HepG2 (cell line): ENCODE data around the gene TCERG1L. TPM values are rescaled to one million over a fixed set of nuclear protein-coding genes. Genes with fewer than 3 reads are reported as not detected.
A peak's percentile ranks its signal among the peaks of the same experiment; 100 is the strongest.

Experiments used
- ARID5B ChIP-seq: IDR thresholded peaks from 2 replicates; pipeline ENCODE4 v1.4.0; 2020; ENCODE audit warnings: mild to moderate bottlenecking, missing genetic modification reagents
- CEBPG ChIP-seq: IDR thresholded peaks from 2 replicates; pipeline ENCODE4 v1.6.1; 2016
- EHMT2 ChIP-seq: fragments of 200-600 bp; sonication (generic); IDR thresholded peaks from 2 replicates; pipeline ENCODE4 v1.7.0; 2017; ENCODE audit warnings: antibody characterized with exemption, low read depth, low read length, borderline replicate concordance
- ELF1 ChIP-seq: sonication (generic); formaldehyde crosslinking; IDR thresholded peaks from 2 replicates; pipeline ENCODE4 v1.4.0; 2020; ENCODE audit warnings: missing genetic modification reagents
- FOXA1 ChIP-seq, 2 experiments: fragments of 450-650 bp in 1 of 2; sonication (generic) in 1 of 2; formaldehyde crosslinking in 1 of 2; IDR thresholded peaks; 2 replicates each; pipeline versions ENCODE4 v1.4.0 to v1.6.1; 2016 to 2020; ENCODE audit warnings: missing genetic modification reagents in 1 of 2
- HDAC1 ChIP-seq: sonication (generic); formaldehyde crosslinking; IDR thresholded peaks from 2 replicates; pipeline ENCODE4 v1.5.1; 2020; ENCODE audit warnings: mild to moderate bottlenecking, missing genetic modification reagents
- HNF4A ChIP-seq: sonication (generic); formaldehyde crosslinking; IDR thresholded peaks from 2 replicates; pipeline ENCODE4 v1.4.0; 2020; ENCODE audit warnings: missing genetic modification reagents
- ISL2 ChIP-seq: sonication (generic); formaldehyde crosslinking; IDR thresholded peaks from 2 replicates; pipeline ENCODE4 v1.5.0; 2020; ENCODE audit warnings: missing genetic modification reagents
- LCORL ChIP-seq, 2 experiments: fragments of 450-650 bp in 1 of 2; sonication (generic) in 1 of 2; formaldehyde crosslinking in 1 of 2; IDR thresholded peaks; 2 replicates each; pipeline versions ENCODE4 v1.5.0 to v1.6.1; 2017 to 2020; ENCODE audit warnings: antibody characterized with exemption in 1 of 2, missing genetic modification reagents in 1 of 2
- NFE2L2 ChIP-seq: fragments of 150-350 bp; IDR thresholded peaks from 2 replicates; pipeline ENCODE4 v1.6.1; 2014; ENCODE audit warnings: low read length
- NFRKB ChIP-seq: fragments of 450-650 bp; IDR thresholded peaks from 2 replicates; pipeline ENCODE4 v1.6.1; 2017
- NR2C2 ChIP-seq: sonication (generic); formaldehyde crosslinking; IDR thresholded peaks from 2 replicates; pipeline ENCODE4 v1.4.0; 2020; ENCODE audit warnings: missing genetic modification reagents, mild to moderate bottlenecking, moderate library complexity, borderline replicate concordance
- NR2F1 ChIP-seq, 2 experiments: fragments of 450-650 bp in 1 of 2; formaldehyde crosslinking in 1 of 2; IDR thresholded peaks; 2 replicates each; pipeline versions ENCODE4 v1.5.0 to v1.6.1; 2016 to 2020; ENCODE audit warnings: mild to moderate bottlenecking in 1 of 2, missing compliant biosample characterization in 1 of 2, missing genetic modification reagents in 1 of 2, moderate library complexity in 1 of 2
- NR2F6 ChIP-seq, 2 experiments: IDR thresholded peaks; 2 replicates each; pipeline ENCODE4 v1.6.1; 2016; ENCODE audit warnings: antibody characterized with exemption in 1 of 2, mild to moderate bottlenecking in 1 of 2
- SAP130 ChIP-seq: IDR thresholded peaks from 2 replicates; pipeline ENCODE4 v1.6.1; 2016; ENCODE audit warnings: low read depth
- SOX6 ChIP-seq, 2 experiments: fragments of 450-650 bp in 1 of 2; sonication (generic) in 1 of 2; formaldehyde crosslinking in 1 of 2; IDR thresholded peaks; 2 replicates each; pipeline versions ENCODE4 v1.4.0 to v1.6.1; 2017 to 2020; ENCODE audit warnings: antibody characterized with exemption in 1 of 2, mild to moderate bottlenecking in 1 of 2, missing genetic modification reagents in 1 of 2
- TCF7 ChIP-seq: sonication (generic); IDR thresholded peaks from 2 replicates; pipeline ENCODE4 v1.6.1; 2016; ENCODE audit warnings: antibody characterized with exemption, low read depth
- ZFY ChIP-seq: sonication (generic); formaldehyde crosslinking; IDR thresholded peaks from 2 replicates; pipeline ENCODE4 v1.4.0; 2020; ENCODE audit warnings: missing genetic modification reagents
- ZNF292 ChIP-seq: sonication (generic); formaldehyde crosslinking; IDR thresholded peaks from 2 replicates; pipeline ENCODE4 v1.8.1; 2022; ENCODE audit warnings: mild to moderate bottlenecking, low read depth, missing genetic modification reagents, borderline replicate concordance
- ZNF337 ChIP-seq: sonication (generic); formaldehyde crosslinking; IDR thresholded peaks from 2 replicates; pipeline ENCODE4 v1.5.1; 2020; ENCODE audit warnings: missing genetic modification reagents, low read depth, mild to moderate bottlenecking, borderline replicate concordance
- ZNF354B ChIP-seq: sonication (generic); formaldehyde crosslinking; IDR thresholded peaks from 2 replicates; pipeline ENCODE4 v1.8.0; 2022; ENCODE audit warnings: mild to moderate bottlenecking, missing genetic modification reagents
- ZNF609 ChIP-seq: sonication (generic); formaldehyde crosslinking; IDR thresholded peaks from 2 replicates; pipeline ENCODE4 v1.4.0; 2020; ENCODE audit warnings: mild to moderate bottlenecking, missing genetic modification reagents, borderline replicate concordance
- ZNF674 ChIP-seq: sonication (generic); formaldehyde crosslinking; IDR thresholded peaks from 2 replicates; pipeline ENCODE4 v1.5.0; 2020; ENCODE audit warnings: low read depth, mild to moderate bottlenecking, missing genetic modification reagents
- polyA plus RNA-seq, 8 experiments: library from polyadenylated mRNA; depleted of rRNA in 3 of 8; stranded (reverse) in 7 of 8; unstranded in 1 of 8; fragments of >200 nt; fragmentation: Illumina TruSeq in 4 of 8; extraction: Trizol in 4 of 8; gene quantifications; 2 replicates each; pipeline versions ENCODE4 v1.2.1 to v1.2.3, GENCODE V29; 2011 to 2016; ENCODE audit warnings: low read depth in 4 of 8, missing spikeins in 1 of 8, mixed read lengths in 1 of 8; ENCODE audit not compliant: insufficient read depth in 1 of 8
- total RNA-seq, 5 experiments: library from RNA; depleted of rRNA; stranded (reverse); fragments of >200 nt; fragmentation: Illumina TruSeq; extraction: Trizol; gene quantifications; 2 replicates each; pipeline ENCODE4 v1.2.3, GENCODE V29; 2016; ENCODE audit warnings: low read depth in 1 of 5

The TCERG1L gene
- total and polyA plus RNA-seq, 2 of the 13 experiments (the other 11 are each of a cell fraction or from before 2014, with no cell fraction given), result not detected

GRCh38 chr10:131086094-131086493 lies 225.4 kb downstream of the TCERG1L start (continued):
- peak; percentile 43 for TF ChIP-seq ARID5B
- TF ChIP-seq NR2F6 (IDR thresholded peaks at IDR 0.05), result peak; percentile 77
- peak; percentile 80; the same call in 1 of the 2 replicates for TF ChIP-seq NR2F6 (CRISPR knock-in tag; IDR thresholded peaks at IDR 0.05)
- no peak for TF ChIP-seq ZNF292 (CRISPR knock-in tag)
- TF ChIP-seq ELF1 (CRISPR knock-in tag), result no peak
- no peak for TF ChIP-seq ZNF337 (CRISPR knock-in tag)
- peak; percentile 21; the same call in 1 of the 2 replicates for TF ChIP-seq ZNF609 (CRISPR knock-in tag)
- no peak for TF ChIP-seq ZNF674 (CRISPR knock-in tag)
- TF ChIP-seq LCORL (IDR thresholded peaks at IDR 0.05), result no peak
- TF ChIP-seq LCORL (CRISPR knock-in tag; IDR thresholded peaks at IDR 0.05), result no peak
- TF ChIP-seq NR2C2 (CRISPR knock-in tag), result peak; percentile 35; the same call in 1 of the 2 replicates
- TF ChIP-seq SOX6 (IDR thresholded peaks at IDR 0.05), result no peak
- TF ChIP-seq SOX6 (CRISPR knock-in tag; IDR thresholded peaks at IDR 0.05), result peak; percentile 75; the same call in 1 of the 2 replicates
- TF ChIP-seq CEBPG (CRISPR knock-in tag), result peak; percentile 18; the same call in 1 of the 2 replicates
- TF ChIP-seq FOXA1 (IDR thresholded peaks at IDR 0.05), result no peak
- TF ChIP-seq FOXA1 (CRISPR knock-in tag; IDR thresholded peaks at IDR 0.05), result peak; percentile 49; the same call in 1 of the 2 replicates
- no peak for TF ChIP-seq SAP130 (CRISPR knock-in tag)
- peak; percentile 49 for TF ChIP-seq NFE2L2
- TF ChIP-seq HNF4A, result 0 out of 2 replicates have a peak, but pooled peaks have one; percentile 31
- 0 out of 2 replicates have a peak, but pooled peaks have one; percentile 12 for TF ChIP-seq TCF7
- TF ChIP-seq HDAC1 (CRISPR knock-in tag), result 0 out of 2 replicates have a peak, but pooled peaks have one; percentile 12
- no peak for TF ChIP-seq ZFY (CRISPR knock-in tag)
- peak; percentile 31 to 65; a peak in 3 of 4 replicates for TF ChIP-seq NR2F1 (CRISPR knock-in tag; IDR thresholded peaks at IDR 0.05)
- peak; percentile 30; the same call in 1 of the 2 replicates for TF ChIP-seq ISL2 (CRISPR knock-in tag)
- peak; percentile 46; the same call in 1 of the 2 replicates for TF ChIP-seq EHMT2
- TF ChIP-seq NFRKB, result no peak
- TF ChIP-seq ZNF354B (CRISPR knock-in tag), result no peak
